Keratinocyte (primary cell): Measurements from ENCODE around the gene LIPF. TPM values are rescaled to one million over a fixed set of nuclear protein-coding genes. Genes with fewer than 3 reads are reported as not detected.
A peak's percentile ranks its signal among the peaks of the same experiment; 100 is the strongest.

Experiments used
- DNase-seq: peaks from one replicate; pipeline ENCODE4 v3.0.0-alpha.2; 2011; ENCODE audit warnings: low read depth, missing footprints, low spot score
- FAIRE-seq: peaks from 2 replicates; lab custom pipeline; 2011; peaks lifted over from hg19 to GRCh38; lab: Jason Lieb, UNC
- H2AFZ ChIP-seq: 2 replicates; pipeline ENCODE4 v1.6.0; 2012; ENCODE audit warnings: low read length, control low read depth, inconsistent platforms; ENCODE audit not compliant: control insufficient read depth
- H3K27ac ChIP-seq: 2 replicates; pipeline ENCODE4 v1.5.1; 2011; ENCODE audit warnings: low read length; ENCODE audit not compliant: control insufficient read depth, insufficient read depth
- H3K27me3 ChIP-seq: 3 replicates; pipeline ENCODE4 v1.6.0; 2011; ENCODE audit warnings: low read length; ENCODE audit not compliant: control insufficient read depth, insufficient read depth; ENCODE audit errors: extremely low read depth
- H3K36me3 ChIP-seq, 2 experiments: 2 replicates in 1 of 2; 3 replicates in 1 of 2; pipeline ENCODE4 v1.5.1; 2011; ENCODE audit warnings: low read length in 2 of 2, mild to moderate bottlenecking in 1 of 2; ENCODE audit not compliant: control insufficient read depth in 2 of 2, insufficient read depth in 2 of 2; ENCODE audit errors: extremely low read depth in 1 of 2
- H3K4me1 ChIP-seq: 3 replicates; pipeline ENCODE4 v1.5.1; 2011; ENCODE audit warnings: low read length; ENCODE audit not compliant: control insufficient read depth, insufficient read depth; ENCODE audit errors: extremely low read depth
- H3K4me2 ChIP-seq: 3 replicates; pipeline ENCODE4 v1.6.0; 2011; ENCODE audit warnings: low read depth, low read length; ENCODE audit not compliant: control insufficient read depth, insufficient read depth; ENCODE audit errors: extremely low read depth
- H3K4me3 ChIP-seq, 3 experiments: fragments of 200-600 bp in 1 of 3; sonication (generic) in 1 of 3; 2 replicates in 2 of 3; 3 replicates in 1 of 3; pipeline ENCODE4 v1.5.1; 2011 to 2016; ENCODE audit warnings: low read length in 3 of 3, mild to moderate bottlenecking in 3 of 3, control low read depth in 2 of 3, inconsistent platforms in 1 of 3, low read depth in 1 of 3, mixed read lengths in 1 of 3, mixed run types in 1 of 3, moderate library complexity in 1 of 3; ENCODE audit not compliant: control insufficient read depth in 2 of 3, insufficient read depth in 2 of 3; ENCODE audit errors: extremely low read depth in 1 of 3
- H3K79me2 ChIP-seq: 2 replicates; pipeline ENCODE4 v1.6.0; 2012; ENCODE audit warnings: low read length; ENCODE audit not compliant: control insufficient read depth, insufficient read depth
- H3K9ac ChIP-seq: 3 replicates; pipeline ENCODE4 v1.6.0; 2011; ENCODE audit warnings: low read length; ENCODE audit not compliant: control insufficient read depth, insufficient read depth; ENCODE audit errors: extremely low read depth
- H3K9me1 ChIP-seq: 3 replicates; pipeline ENCODE4 v1.6.0; 2011; ENCODE audit warnings: low read length; ENCODE audit not compliant: control insufficient read depth, insufficient read depth; ENCODE audit errors: extremely low read depth
- H3K9me3 ChIP-seq: 2 replicates; pipeline ENCODE4 v1.5.1; 2012; ENCODE audit warnings: low read depth, low read length; ENCODE audit not compliant: control insufficient read depth
- H4K20me1 ChIP-seq: 3 replicates; pipeline ENCODE4 v1.6.0; 2011; ENCODE audit warnings: low read length; ENCODE audit not compliant: control insufficient read depth, insufficient read depth; ENCODE audit errors: extremely low read depth
- EZH2 ChIP-seq: IDR thresholded peaks from one replicate; pipeline ENCODE4 v1.6.1; 2012; ENCODE audit warnings: inconsistent platforms, mild to moderate bottlenecking, low read length, moderate library complexity
- dilution Hi-C: fragments of 300-500 bp; cut with MboI; formaldehyde crosslinking; loops from one replicate; pipeline ENCODE4 v1.7.0; 2020; ENCODE audit warnings: low sequenced_read_pairs; ENCODE audit not compliant: extremely low pct_ligation_motif_present
- polyA plus RNA-seq, 5 experiments: library from polyadenylated mRNA; depleted of rRNA in 3 of 5; stranded (reverse) in 3 of 5; stranded (forward) in 1 of 5; unstranded in 1 of 5; fragments of >200 nt; gene quantifications; 1 replicate in 1 of 5; 2 replicates in 3 of 5; 3 replicates in 1 of 5; pipeline versions ENCODE4 v1.2.1 to v1.2.3, GENCODE V29; 2011 to 2012; ENCODE audit warnings: missing spikeins in 2 of 5, low read depth in 1 of 5, low replicate concordance in 1 of 5
- TF ChIP-seq, protein P1 (sequence below), 3 experiments: IDR thresholded peaks in 1 of 3; conservative IDR thresholded peaks in 1 of 3; optimal IDR thresholded peaks in 1 of 3; 2 replicates in 2 of 3; 3 replicates in 1 of 3; pipeline versions ENCODE3 to v1.5.1; 2011; ENCODE audit warnings: low read length in 3 of 3, mild to moderate bottlenecking in 3 of 3, moderate library complexity in 2 of 3, control low read depth in 1 of 3, inconsistent platforms in 1 of 3; ENCODE audit not compliant: insufficient read depth in 2 of 3; ENCODE audit errors: extremely low read depth in 1 of 3

LIPF gene
- polyA plus RNA-seq, 1 donor (not counting 4 experiments of a cell fraction or from before 2014, with no cell fraction given) = not detected

DNA sequence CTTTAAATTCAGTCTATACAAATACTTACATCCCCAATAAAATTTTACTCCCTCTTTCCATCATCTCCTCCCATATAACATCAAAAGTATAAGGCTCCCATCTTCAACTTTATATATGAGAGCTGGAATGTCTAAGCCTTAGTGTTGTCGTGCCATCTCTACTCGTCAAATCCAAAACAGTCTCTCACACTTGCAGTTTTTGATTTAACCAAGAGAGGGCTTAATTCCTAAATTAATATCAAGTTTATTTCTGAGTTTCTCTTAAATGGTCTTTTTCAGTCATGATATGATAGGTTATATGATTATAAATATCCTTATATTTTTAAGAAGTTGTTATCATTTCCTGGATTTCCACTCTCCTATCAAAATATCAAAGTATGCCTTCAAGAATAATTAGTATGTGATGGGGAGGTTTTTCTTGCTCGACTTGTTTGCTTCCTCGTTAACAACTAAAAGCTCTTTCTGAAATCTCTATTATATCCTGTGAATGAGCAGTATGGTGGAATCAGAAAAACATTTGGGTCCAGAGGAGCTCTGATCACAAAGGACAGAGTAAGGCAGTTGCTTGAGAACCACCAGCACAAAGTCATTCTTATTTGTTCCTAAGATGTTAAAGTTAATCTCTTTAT is 29.3 kb downstream of the LIPF start:
- no peak overlapping the region for H3K9ac ChIP-seq
- H3K9me1 ChIP-seq = no peaks in the 10 kb centered on the region
- H3K79me2 ChIP-seq = no peaks in the 10 kb centered on the region
- H4K20me1 ChIP-seq = no peaks in the 10 kb centered on the region
- H3K36me3 ChIP-seq = no peaks in the 10 kb centered on the region
- no peaks in the 10 kb centered on the region for H3K27me3 ChIP-seq
- FAIRE-seq = no peak
- dilution Hi-C loops = no loop called here
- no peak for DNase-seq
- H3K9me3 ChIP-seq = no peaks in the 10 kb centered on the region
- TF ChIP-seq EZH2 = no peak
- TF ChIP-seq, protein P1, sequence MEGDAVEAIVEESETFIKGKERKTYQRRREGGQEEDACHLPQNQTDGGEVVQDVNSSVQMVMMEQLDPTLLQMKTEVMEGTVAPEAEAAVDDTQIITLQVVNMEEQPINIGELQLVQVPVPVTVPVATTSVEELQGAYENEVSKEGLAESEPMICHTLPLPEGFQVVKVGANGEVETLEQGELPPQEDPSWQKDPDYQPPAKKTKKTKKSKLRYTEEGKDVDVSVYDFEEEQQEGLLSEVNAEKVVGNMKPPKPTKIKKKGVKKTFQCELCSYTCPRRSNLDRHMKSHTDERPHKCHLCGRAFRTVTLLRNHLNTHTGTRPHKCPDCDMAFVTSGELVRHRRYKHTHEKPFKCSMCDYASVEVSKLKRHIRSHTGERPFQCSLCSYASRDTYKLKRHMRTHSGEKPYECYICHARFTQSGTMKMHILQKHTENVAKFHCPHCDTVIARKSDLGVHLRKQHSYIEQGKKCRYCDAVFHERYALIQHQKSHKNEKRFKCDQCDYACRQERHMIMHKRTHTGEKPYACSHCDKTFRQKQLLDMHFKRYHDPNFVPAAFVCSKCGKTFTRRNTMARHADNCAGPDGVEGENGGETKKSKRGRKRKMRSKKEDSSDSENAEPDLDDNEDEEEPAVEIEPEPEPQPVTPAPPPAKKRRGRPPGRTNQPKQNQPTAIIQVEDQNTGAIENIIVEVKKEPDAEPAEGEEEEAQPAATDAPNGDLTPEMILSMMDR (optimal IDR thresholded peaks at IDR 0.05 in 1 of 3, IDR thresholded peaks at IDR 0.05 in 1 of 3, conservative IDR thresholded peaks at IDR 0.05 in 1 of 3; ENCODE audit: extremely low read depth in 1 of 3, insufficient read depth in 2 of 3, low read length in 3 of 3) = peak in 2 of 3 experiments; percentile 16 to 29
- H3K4me2 ChIP-seq = peak overlapping the region; percentile 32
- peak overlapping the region; percentile 86 for H2AFZ ChIP-seq
- peaks cover 5% of the 10 kb centered on the region for H3K4me1 ChIP-seq
- H3K4me3 ChIP-seq = no peak overlapping the region
- no peak overlapping the region for H3K27ac ChIP-seq

DNA sequence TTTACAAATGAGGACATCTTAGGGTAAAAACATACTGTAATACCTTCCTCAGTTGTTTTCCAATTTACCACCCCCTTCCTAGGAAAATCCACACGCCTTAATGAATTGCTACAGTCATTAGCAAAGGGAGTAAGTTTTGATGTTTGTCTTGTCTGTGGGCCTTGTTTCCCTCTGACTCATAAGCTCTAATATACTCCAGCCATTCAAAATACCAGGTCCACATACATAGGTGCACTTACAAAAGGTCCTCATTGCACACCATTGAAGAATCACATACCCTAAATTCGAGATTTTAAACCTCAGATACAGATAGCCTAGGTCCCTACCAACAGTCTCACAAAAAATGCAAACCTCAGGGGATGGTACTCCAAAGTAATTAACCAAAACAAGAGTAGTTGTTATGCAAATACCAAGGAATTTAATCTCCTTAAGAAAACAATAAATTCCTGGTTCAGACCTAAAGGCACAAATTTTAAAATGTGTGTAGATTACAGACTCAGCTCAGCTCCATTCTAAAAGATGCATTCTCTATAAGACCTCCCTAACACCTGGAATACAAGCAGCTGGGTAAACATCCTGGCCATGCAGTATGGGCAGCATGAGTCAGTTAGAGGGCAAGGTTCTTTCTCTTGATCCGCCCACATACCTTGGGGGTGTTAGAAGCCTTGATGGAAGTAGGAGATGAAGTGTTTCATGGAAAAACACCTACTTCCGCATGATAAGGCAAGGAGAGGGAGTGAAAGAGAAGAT is 38.8 kb downstream of the LIPF start:
- peak overlapping the region; percentile 53 for H3K4me2 ChIP-seq
- H3K9me1 ChIP-seq = no peaks in the 10 kb centered on the region
- no peak overlapping the region for H3K9ac ChIP-seq
- H2AFZ ChIP-seq = no peak overlapping the region
- H3K27ac ChIP-seq = peak overlapping the region; percentile 31
- H4K20me1 ChIP-seq = no peaks in the 10 kb centered on the region
- no peaks in the 10 kb centered on the region for H3K27me3 ChIP-seq
- H3K9me3 ChIP-seq = no peaks in the 10 kb centered on the region
- no peaks in the 10 kb centered on the region for H3K36me3 ChIP-seq
- dilution Hi-C loops = no loop called here
- no peak for TF ChIP-seq EZH2
- TF ChIP-seq, protein P1 (optimal IDR thresholded peaks at IDR 0.05 in 1 of 3, IDR thresholded peaks at IDR 0.05 in 1 of 3, conservative IDR thresholded peaks at IDR 0.05 in 1 of 3; ENCODE audit: extremely low read depth in 1 of 3, insufficient read depth in 2 of 3, low read length in 3 of 3) = no peak
- peaks cover 26% of the 10 kb centered on the region for H3K4me1 ChIP-seq
- no peaks in the 10 kb centered on the region for H3K79me2 ChIP-seq
- no peak overlapping the region for H3K4me3 ChIP-seq
- peak; percentile 89 for FAIRE-seq
- peak; percentile 73 for DNase-seq
